Measurements from ENCODE around the gene MSH3.

The MSH3 gene

GRCh38 chr5:80665057-80665456, 10.6 kb downstream of the MSH3 start:
- Histone ChIP-seq H3K4me3 (ENCODE audit: low read length) (no peak overlapping the region), H2AFZ (ENCODE audit: low read depth, low read length) (no peak overlapping the region), H3K36me3 (ENCODE audit: insufficient read depth, low read length) (peaks cover 67% of the 10 kb centered on the region), H3K4me1 (ENCODE audit: insufficient read depth, low read length) (no peaks in the 10 kb centered on the region), H3K27me3 (ENCODE audit: insufficient read depth, low read length) (no peaks in the 10 kb centered on the region), H3K9me3 (ENCODE audit: low read length) (peaks cover 5% of the 10 kb centered on the region)

GRCh38 chr5:80667384-80667783, 12.9 kb downstream of the MSH3 start:
- Histone ChIP-seq H3K27me3 (ENCODE audit: insufficient read depth, low read length) (no peaks in the 10 kb centered on the region), H3K4me3 (ENCODE audit: low read length) (no peak overlapping the region)

GRCh38 chr5:80668016-80668969, 13.8 kb downstream of the MSH3 start:
- Histone ChIP-seq H3K4me1 (ENCODE audit: insufficient read depth, low read length) (no peaks in the 10 kb centered on the region), H3K36me3 (ENCODE audit: insufficient read depth, low read length) (peaks cover 59% of the 10 kb centered on the region), H2AFZ (ENCODE audit: low read depth, low read length) (no peak overlapping the region), H3K27me3 (ENCODE audit: insufficient read depth, low read length) (no peaks in the 10 kb centered on the region), H3K4me3 (ENCODE audit: low read length) (no peak overlapping the region), H3K9me3 (ENCODE audit: low read length) (no peaks in the 10 kb centered on the region)

More at GRCh38 chr5:80667384-80667783, 12.9 kb downstream of the MSH3 start:
- Histone ChIP-seq H3K9me3 (ENCODE audit: low read length) (peaks cover 5% of the 10 kb centered on the region), H2AFZ (ENCODE audit: low read depth, low read length) (no peak overlapping the region), H3K36me3 (ENCODE audit: insufficient read depth, low read length) (peaks cover 54% of the 10 kb centered on the region), H3K4me1 (ENCODE audit: insufficient read depth, low read length) (no peaks in the 10 kb centered on the region)

- Histone ChIP-seq H3K9me3 (ENCODE audit: low read length) (no peaks in the 10 kb centered on the region), H2AFZ (ENCODE audit: low read depth, low read length) (no peak overlapping the region), H3K36me3 (ENCODE audit: insufficient read depth, low read length) (peaks cover 42% of the 10 kb centered on the region), H3K4me3 (ENCODE audit: low read length) (no peak overlapping the region), H3K27me3 (ENCODE audit: insufficient read depth, low read length) (no peaks in the 10 kb centered on the region), H3K4me1 (ENCODE audit: insufficient read depth, low read length) (no peaks in the 10 kb centered on the region)
Observed at GRCh38 chr5:80672140-80672736, 17.8 kb downstream of the MSH3 start.

GRCh38 chr5:80676706-80677105, 22.3 kb downstream of the MSH3 start:
- Histone ChIP-seq H3K36me3 (ENCODE audit: insufficient read depth, low read length) (peaks cover 44% of the 10 kb centered on the region), H3K9me3 (ENCODE audit: low read length) (no peaks in the 10 kb centered on the region), H3K4me1 (ENCODE audit: insufficient read depth, low read length) (no peaks in the 10 kb centered on the region), H3K4me3 (ENCODE audit: low read length) (no peak overlapping the region), H3K27me3 (ENCODE audit: insufficient read depth, low read length) (no peaks in the 10 kb centered on the region), H2AFZ (ENCODE audit: low read depth, low read length) (no peak overlapping the region)

GRCh38 chr5:80686757-80687156, 32.3 kb downstream of the MSH3 start:
- Histone ChIP-seq H3K27me3 (ENCODE audit: insufficient read depth, low read length) (no peaks in the 10 kb centered on the region), H3K36me3 (ENCODE audit: insufficient read depth, low read length) (peaks cover 7% of the 10 kb centered on the region), H2AFZ (ENCODE audit: low read depth, low read length) (no peak overlapping the region), H3K4me3 (ENCODE audit: low read length) (no peak overlapping the region), H3K9me3 (ENCODE audit: low read length) (no peaks in the 10 kb centered on the region), H3K4me1 (ENCODE audit: insufficient read depth, low read length) (no peaks in the 10 kb centered on the region)

GRCh38 chr5:80688648-80689420, 34.4 kb downstream of the MSH3 start:
- no peaks in the 10 kb centered on the region for H3K9me3 ChIP-seq (ENCODE audit: low read length)
- H3K4me1 ChIP-seq (ENCODE audit: insufficient read depth, low read length): no peaks in the 10 kb centered on the region
- H3K27me3 ChIP-seq (ENCODE audit: insufficient read depth, low read length): no peaks in the 10 kb centered on the region
- no peak overlapping the region for H2AFZ ChIP-seq (ENCODE audit: low read depth, low read length)
- no peaks in the 10 kb centered on the region for H3K36me3 ChIP-seq (ENCODE audit: insufficient read depth, low read length)
- H3K4me3 ChIP-seq (ENCODE audit: low read length): no peak overlapping the region

GRCh38 chr5:80689627-80690026, 35.2 kb downstream of the MSH3 start:
- Histone ChIP-seq H3K27me3 (ENCODE audit: insufficient read depth, low read length) (no peaks in the 10 kb centered on the region), H3K9me3 (ENCODE audit: low read length) (no peaks in the 10 kb centered on the region), H3K36me3 (ENCODE audit: insufficient read depth, low read length) (no peaks in the 10 kb centered on the region), H3K4me3 (ENCODE audit: low read length) (no peak overlapping the region), H2AFZ (ENCODE audit: low read depth, low read length) (no peak overlapping the region), H3K4me1 (ENCODE audit: insufficient read depth, low read length) (no peaks in the 10 kb centered on the region)

- Histone ChIP-seq H2AFZ (ENCODE audit: low read depth, low read length) (no peak overlapping the region), H3K4me1 (ENCODE audit: insufficient read depth, low read length) (no peaks in the 10 kb centered on the region), H3K9me3 (ENCODE audit: low read length) (no peaks in the 10 kb centered on the region), H3K4me3 (ENCODE audit: low read length) (no peak overlapping the region), H3K36me3 (ENCODE audit: insufficient read depth, low read length) (no peaks in the 10 kb centered on the region), H3K27me3 (ENCODE audit: insufficient read depth, low read length) (no peaks in the 10 kb centered on the region)
Observed at GRCh38 chr5:80695666-80696065, 41.2 kb downstream of the MSH3 start.

- H3K36me3 ChIP-seq (ENCODE audit: insufficient read depth, low read length): peaks cover 3% of the 10 kb centered on the region
- H3K4me3 ChIP-seq (ENCODE audit: low read length): no peak overlapping the region
- H3K9me3 ChIP-seq (ENCODE audit: low read length): no peaks in the 10 kb centered on the region
- no peak overlapping the region for H2AFZ ChIP-seq (ENCODE audit: low read depth, low read length)
- no peaks in the 10 kb centered on the region for H3K27me3 ChIP-seq (ENCODE audit: insufficient read depth, low read length)
- no peaks in the 10 kb centered on the region for H3K4me1 ChIP-seq (ENCODE audit: insufficient read depth, low read length)
Observed at GRCh38 chr5:80696450-80696849, 42.0 kb downstream of the MSH3 start.

- Histone ChIP-seq H3K36me3 (ENCODE audit: insufficient read depth, low read length) (peaks cover 5% of the 10 kb centered on the region), H3K27me3 (ENCODE audit: insufficient read depth, low read length) (no peaks in the 10 kb centered on the region), H2AFZ (ENCODE audit: low read depth, low read length) (no peak overlapping the region), H3K4me1 (ENCODE audit: insufficient read depth, low read length) (no peaks in the 10 kb centered on the region), H3K9me3 (ENCODE audit: low read length) (no peaks in the 10 kb centered on the region), H3K4me3 (ENCODE audit: low read length) (no peak overlapping the region)
Observed at GRCh38 chr5:80697100-80697499, 42.6 kb downstream of the MSH3 start.

- Histone ChIP-seq H3K9me3 (ENCODE audit: low read length) (no peaks in the 10 kb centered on the region), H3K27me3 (ENCODE audit: insufficient read depth, low read length) (no peaks in the 10 kb centered on the region), H3K36me3 (ENCODE audit: insufficient read depth, low read length) (peaks cover 8% of the 10 kb centered on the region), H3K4me1 (ENCODE audit: insufficient read depth, low read length) (no peaks in the 10 kb centered on the region), H2AFZ (ENCODE audit: low read depth, low read length) (no peak overlapping the region), H3K4me3 (ENCODE audit: low read length) (no peak overlapping the region)
Observed at GRCh38 chr5:80698369-80698768, 43.9 kb downstream of the MSH3 start.

GRCh38 chr5:80701597-80701996, 47.1 kb downstream of the MSH3 start:
- H3K27me3 ChIP-seq (ENCODE audit: insufficient read depth, low read length): no peaks in the 10 kb centered on the region
- no peak overlapping the region for H3K4me3 ChIP-seq (ENCODE audit: low read length)
- H3K36me3 ChIP-seq (ENCODE audit: insufficient read depth, low read length): peaks cover 12% of the 10 kb centered on the region
- H2AFZ ChIP-seq (ENCODE audit: low read depth, low read length): no peak overlapping the region
- no peaks in the 10 kb centered on the region for H3K9me3 ChIP-seq (ENCODE audit: low read length)
- H3K4me1 ChIP-seq (ENCODE audit: insufficient read depth, low read length): no peaks in the 10 kb centered on the region
